Upper lobe of left lung (tissue), 6 donors: Measurements from ENCODE around the gene CLTB. TPM values are rescaled to one million over a fixed set of nuclear protein-coding genes. Genes with fewer than 3 reads are reported as not detected.
"Not testable (repeated sequence)": the region's sequence is repeated elsewhere in the genome, so short reads cannot be mapped to it uniquely, and the experiment has no call there.

Experiments used
- ATAC-seq, 2 donors: fragments of 200-7000 bp; cut with Tn5 transposase; one replicate each; pipeline ENCODE4 v1.9.1; 2022; ENCODE audit warnings: mild to moderate bottlenecking in 2 of 2, moderate library complexity in 2 of 2; ENCODE audit not compliant: low FRiP score in 2 of 2
- DNase-seq, 2 donors: peaks; one replicate each; pipeline ENCODE4 v3.0.0-alpha.2; 2019 to 2020
- H3K27ac ChIP-seq, 4 donors: fragments of 200-600 bp; sonication (generic); one replicate each; pipeline ENCODE4 v1.5.1; 2016 to 2019
- H3K27me3 ChIP-seq, 4 donors: fragments of 200-600 bp; sonication (generic); one replicate each; pipeline ENCODE4 v1.5.1; 2017 to 2019
- H3K36me3 ChIP-seq, 4 donors: fragments of 200-600 bp; sonication (generic); one replicate each; pipeline ENCODE4 v1.5.1; 2016 to 2019
- H3K4me1 ChIP-seq, 4 donors: fragments of 200-600 bp; sonication (generic); one replicate each; pipeline ENCODE4 v1.5.1; 2018 to 2019
- H3K4me3 ChIP-seq, 4 donors: fragments of 200-600 bp; sonication (generic); one replicate each; pipeline ENCODE4 v1.5.1; 2017 to 2019; ENCODE audit warnings: mild to moderate bottlenecking in 2 of 4, moderate library complexity in 1 of 4
- H3K9me3 ChIP-seq, 4 donors: fragments of 200-600 bp; sonication (generic); one replicate each; pipeline ENCODE4 v1.5.1; 2018 to 2019
- EP300 ChIP-seq, 4 donors: sonication (generic); formaldehyde crosslinking; IDR thresholded peaks; one replicate each; pipeline ENCODE4 v1.5.1; 2017; ENCODE audit warnings: antibody characterized with exemption in 4 of 4, control low read depth in 2 of 4
- POLR2A ChIP-seq, 4 donors: fragments of 450-650 bp; IDR thresholded peaks; one replicate each; pipeline ENCODE4 v1.5.1; 2016 to 2017; ENCODE audit warnings: antibody characterized with exemption in 4 of 4, mild to moderate bottlenecking in 2 of 4
- POLR2AphosphoS5 ChIP-seq, 2 donors: sonication (generic); formaldehyde crosslinking; IDR thresholded peaks; one replicate each; pipeline ENCODE4 v1.5.1; 2017; ENCODE audit warnings: antibody characterized with exemption in 2 of 2
- WGBS, 2 donors: methylation state at CpG; one replicate each; pipeline ENCODE4 v1.1.5; 2017 to 2018; 5-methylcytosine and 5-hydroxymethylcytosine counted together
- total RNA-seq, 6 donors: library from RNA; depleted of rRNA in 4 of 6; stranded (reverse); fragments of >200 nt in 4 of 6; gene quantifications; one replicate each; pipeline versions ENCODE4 v1.1.0 to v1.2.1, GENCODE V29; 2016 to 2021
- TF ChIP-seq, protein P1 (sequence below), 6 experiments: fragments of 450-650 bp in 4 of 6; fragments of 200-600 bp in 2 of 6; sonication (generic) in 2 of 6; IDR thresholded peaks; one replicate each; pipeline ENCODE4 v1.5.1; 2016 to 2019; ENCODE audit warnings: antibody characterized with exemption in 6 of 6
- donor health status: DM: no; HTN: no; CAD: no; lungs with moderate emphysema.
- donor health status: DM: no; HTN: yes; CAD: no; lungs with severe emphysema.

The CLTB gene
- total RNA-seq, 6 donors from 2014 or later: 54.5 to 187 (median 109) TPM

DNA sequence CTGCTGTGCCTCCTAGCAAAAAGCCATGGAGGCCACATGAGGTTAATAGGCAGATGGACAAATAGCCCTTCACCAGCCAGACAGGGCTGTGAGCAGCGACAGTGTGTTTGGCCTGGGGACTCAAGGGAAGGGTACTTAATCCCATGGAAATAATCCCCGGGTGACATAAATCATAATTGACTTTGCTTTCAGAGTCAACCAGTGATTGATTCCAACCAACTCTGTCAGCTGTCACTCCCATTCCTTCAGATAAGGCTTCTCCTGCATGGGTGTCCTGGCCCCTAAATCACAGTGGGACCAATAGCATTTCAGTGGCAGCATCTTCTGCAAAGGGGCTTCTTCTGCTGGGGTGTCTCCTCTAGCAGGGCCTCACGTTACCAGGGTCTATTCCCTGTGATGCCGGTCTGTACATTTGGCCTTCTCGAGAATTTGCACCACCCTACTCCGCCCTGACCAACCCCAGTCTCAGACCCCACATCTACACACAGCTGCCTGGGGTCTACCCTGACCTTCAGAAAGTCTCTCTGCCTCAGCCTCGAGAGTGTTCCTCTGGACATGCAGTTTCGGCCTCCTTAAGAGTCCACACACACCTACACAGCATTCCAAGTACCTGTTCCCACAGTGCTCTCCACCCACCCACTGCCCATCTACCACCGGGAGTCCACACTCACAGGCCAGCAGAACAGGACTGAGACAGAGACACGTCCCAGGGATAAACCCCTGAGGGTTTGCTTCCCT is 3.7 kb downstream of the CLTB start:
- H3K27ac ChIP-seq: peak overlapping the region; percentile 12 to 95 (median 40)
- no peaks in the 10 kb centered on the region for H3K27me3 ChIP-seq
- H3K4me1 ChIP-seq: peaks cover 37 to 54% (median 48%) of the 10 kb centered on the region in 4 donors
- no peak for TF ChIP-seq POLR2A (IDR thresholded peaks at IDR 0.05)
- WGBS, 2 donors: 74 to 85% methylated on average over 10 of the region's 10 CpGs
- peaks cover 0 to 23% (median 19%) of the 10 kb centered on the region in 4 donors for H3K36me3 ChIP-seq
- no peak for ATAC-seq
- no peak overlapping the region for H3K4me3 ChIP-seq
- H3K9me3 ChIP-seq: no peaks in the 10 kb centered on the region
- no peak for DNase-seq

DNA sequence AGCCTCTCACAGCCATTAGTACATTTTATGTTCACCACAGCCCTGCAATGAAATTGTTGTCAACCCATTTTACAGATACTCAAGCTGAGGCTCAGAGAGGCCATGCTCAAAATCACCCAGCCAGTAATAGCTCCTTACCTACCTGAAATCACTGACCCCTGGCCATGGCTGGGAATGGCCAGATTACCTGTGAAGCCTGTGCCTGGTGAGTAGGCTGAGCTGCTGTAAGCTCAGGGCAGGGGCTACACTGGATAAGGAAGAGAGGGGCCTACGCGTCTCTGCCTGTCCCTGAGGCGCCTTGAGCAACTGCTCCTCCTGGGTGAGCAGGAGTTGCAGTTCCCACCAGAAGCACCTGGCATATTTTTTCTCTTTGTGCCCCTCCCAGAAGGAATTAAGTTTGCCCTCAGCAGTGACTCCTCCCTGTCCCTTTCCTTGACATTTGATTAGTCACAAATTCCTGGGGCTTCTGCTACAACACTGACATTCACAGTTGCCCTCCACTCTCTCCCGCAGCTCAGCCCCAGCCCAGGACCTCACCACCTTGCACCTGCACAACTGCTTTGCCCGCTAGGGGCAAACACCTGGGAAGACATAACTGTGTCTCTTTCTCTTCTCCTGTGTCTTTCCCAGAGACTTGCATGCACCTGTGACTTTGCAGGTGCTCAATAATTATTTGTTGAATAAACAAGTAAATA is 5.7 kb downstream of the CLTB start:
- H3K4me1 ChIP-seq: peaks cover 31 to 46% (median 39%) of the 10 kb centered on the region in 4 donors
- no peak overlapping the region for H3K27ac ChIP-seq
- no peaks in the 10 kb centered on the region for H3K9me3 ChIP-seq
- DNase-seq (no peak), ATAC-seq (no peak)
- TF ChIP-seq POLR2AphosphoS5 (IDR thresholded peaks at IDR 0.05): no peak
- no peak for TF ChIP-seq POLR2A (IDR thresholded peaks at IDR 0.05)
- no peak for TF ChIP-seq EP300 (IDR thresholded peaks at IDR 0.05)
- TF ChIP-seq, protein P1, sequence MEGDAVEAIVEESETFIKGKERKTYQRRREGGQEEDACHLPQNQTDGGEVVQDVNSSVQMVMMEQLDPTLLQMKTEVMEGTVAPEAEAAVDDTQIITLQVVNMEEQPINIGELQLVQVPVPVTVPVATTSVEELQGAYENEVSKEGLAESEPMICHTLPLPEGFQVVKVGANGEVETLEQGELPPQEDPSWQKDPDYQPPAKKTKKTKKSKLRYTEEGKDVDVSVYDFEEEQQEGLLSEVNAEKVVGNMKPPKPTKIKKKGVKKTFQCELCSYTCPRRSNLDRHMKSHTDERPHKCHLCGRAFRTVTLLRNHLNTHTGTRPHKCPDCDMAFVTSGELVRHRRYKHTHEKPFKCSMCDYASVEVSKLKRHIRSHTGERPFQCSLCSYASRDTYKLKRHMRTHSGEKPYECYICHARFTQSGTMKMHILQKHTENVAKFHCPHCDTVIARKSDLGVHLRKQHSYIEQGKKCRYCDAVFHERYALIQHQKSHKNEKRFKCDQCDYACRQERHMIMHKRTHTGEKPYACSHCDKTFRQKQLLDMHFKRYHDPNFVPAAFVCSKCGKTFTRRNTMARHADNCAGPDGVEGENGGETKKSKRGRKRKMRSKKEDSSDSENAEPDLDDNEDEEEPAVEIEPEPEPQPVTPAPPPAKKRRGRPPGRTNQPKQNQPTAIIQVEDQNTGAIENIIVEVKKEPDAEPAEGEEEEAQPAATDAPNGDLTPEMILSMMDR (IDR thresholded peaks at IDR 0.05): no peak
- peaks cover 2 to 43% (median 34%) of the 10 kb centered on the region in 4 donors for H3K36me3 ChIP-seq
- H3K4me3 ChIP-seq: no peak overlapping the region
- 93 to 96% methylated on average over 3 to 5 of the region's 5 CpGs for WGBS, 2 donors
- no peaks in the 10 kb centered on the region for H3K27me3 ChIP-seq

DNA sequence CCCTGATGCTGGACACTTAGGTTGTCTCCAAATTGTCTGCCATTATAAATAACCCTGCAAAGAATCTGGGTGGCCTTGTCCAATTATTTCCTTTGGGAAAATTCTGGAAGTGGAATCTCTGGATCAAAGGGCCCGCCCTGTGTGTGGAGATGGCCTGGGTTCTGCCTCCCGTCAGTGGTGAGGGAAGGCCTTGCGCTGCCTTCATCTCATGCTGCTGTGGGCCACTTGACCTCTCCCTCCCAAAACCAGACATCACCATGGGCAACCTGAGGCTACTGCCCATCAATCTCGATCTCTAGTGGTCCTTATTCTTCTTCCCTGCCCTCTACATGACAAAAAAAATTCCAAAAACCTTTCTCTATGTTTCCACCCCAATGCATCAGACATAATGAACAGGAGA is 6.6 kb downstream of the CLTB start:
- H3K27ac ChIP-seq: no peak overlapping the region
- TF ChIP-seq, protein P1 (IDR thresholded peaks at IDR 0.05): no peak
- TF ChIP-seq POLR2AphosphoS5 (IDR thresholded peaks at IDR 0.05) (no peak), EP300 (IDR thresholded peaks at IDR 0.05) (no peak), POLR2A (IDR thresholded peaks at IDR 0.05) (no peak)
- 93 to 98% methylated on average over 4 of the region's 4 CpGs for WGBS, 2 donors

DNA sequence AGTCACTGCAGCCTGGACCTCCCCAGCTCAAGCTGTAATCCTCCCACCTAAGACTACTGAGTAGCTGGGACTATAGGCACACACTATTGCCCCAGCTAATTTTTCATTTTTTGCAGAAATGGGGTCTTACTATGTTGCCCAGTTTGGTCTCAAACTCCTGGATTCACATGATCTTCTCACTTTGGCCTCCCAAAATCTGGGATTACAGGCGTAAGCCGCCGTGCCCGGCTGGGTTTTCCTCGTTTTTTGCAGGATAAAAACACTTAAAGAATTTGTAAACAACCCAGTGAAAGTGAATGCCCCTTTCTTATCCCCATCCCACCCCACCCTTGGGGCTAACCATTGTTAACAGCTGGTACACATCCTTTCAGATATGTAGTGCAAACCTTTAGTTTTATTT is 7.7 kb downstream of the CLTB start:
- no peak for DNase-seq

More for the DNA sequence above, 6.6 kb downstream of the CLTB start:
- Histone ChIP-seq H3K4me1 (peaks cover 23 to 37% (median 31%) of the 10 kb centered on the region in 4 donors), H3K27me3 (no peaks in the 10 kb centered on the region), H3K36me3 (peaks cover 2 to 46% (median 36%) of the 10 kb centered on the region in 4 donors), H3K9me3 (no peaks in the 10 kb centered on the region), H3K4me3 (no peak overlapping the region)
- ATAC-seq (no peak), DNase-seq (no peak)

DNA sequence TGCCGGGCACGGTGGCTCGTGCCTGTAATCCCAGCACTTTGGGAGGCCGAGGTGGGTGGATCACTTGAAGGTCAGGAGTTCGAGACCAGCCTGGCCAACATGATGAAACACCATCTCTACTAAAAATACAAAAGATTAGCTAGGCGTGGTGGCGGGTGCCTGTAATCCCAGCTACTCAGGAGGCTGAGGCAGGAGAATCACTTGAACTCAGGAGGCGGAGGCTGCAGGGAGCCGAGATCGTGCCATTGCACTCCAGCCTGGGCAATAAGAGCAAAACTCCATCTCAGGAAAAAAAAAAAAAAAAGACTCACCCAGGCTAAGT is 8.1 kb downstream of the CLTB start:
- 90 to 95% methylated on average over 10 of the region's 10 CpGs for WGBS, 2 donors
- ATAC-seq, H3K27ac ChIP-seq, H3K4me3 ChIP-seq, DNase-seq, H3K27me3 ChIP-seq, H3K9me3 ChIP-seq: not testable (repeated sequence)
- Histone ChIP-seq H3K4me1 (peaks cover 9 to 22% (median 16%) of the 10 kb centered on the region in 4 donors), H3K36me3 (peaks cover 2 to 54% (median 36%) of the 10 kb centered on the region in 4 donors)

More for the DNA sequence above, 7.7 kb downstream of the CLTB start:
- no peak overlapping the region for H3K27ac ChIP-seq
- H3K27me3 ChIP-seq: no peaks in the 10 kb centered on the region
- H3K9me3 ChIP-seq: no peaks in the 10 kb centered on the region
- TF ChIP-seq, protein P1 (IDR thresholded peaks at IDR 0.05): no peak
- TF ChIP-seq POLR2AphosphoS5 (IDR thresholded peaks at IDR 0.05) (no peak), EP300 (IDR thresholded peaks at IDR 0.05) (no peak), POLR2A (IDR thresholded peaks at IDR 0.05) (no peak)
- H3K4me3 ChIP-seq: no peak overlapping the region
- H3K36me3 ChIP-seq: peaks cover 2 to 54% (median 36%) of the 10 kb centered on the region in 4 donors
- peaks cover 13 to 25% (median 19%) of the 10 kb centered on the region in 4 donors for H3K4me1 ChIP-seq
- ATAC-seq: no peak
- 87 to 88% methylated on average over 5 of the region's 5 CpGs for WGBS, 2 donors
